ENCODE data around the gene TRIM63.

Gene TRIM63

DNA sequence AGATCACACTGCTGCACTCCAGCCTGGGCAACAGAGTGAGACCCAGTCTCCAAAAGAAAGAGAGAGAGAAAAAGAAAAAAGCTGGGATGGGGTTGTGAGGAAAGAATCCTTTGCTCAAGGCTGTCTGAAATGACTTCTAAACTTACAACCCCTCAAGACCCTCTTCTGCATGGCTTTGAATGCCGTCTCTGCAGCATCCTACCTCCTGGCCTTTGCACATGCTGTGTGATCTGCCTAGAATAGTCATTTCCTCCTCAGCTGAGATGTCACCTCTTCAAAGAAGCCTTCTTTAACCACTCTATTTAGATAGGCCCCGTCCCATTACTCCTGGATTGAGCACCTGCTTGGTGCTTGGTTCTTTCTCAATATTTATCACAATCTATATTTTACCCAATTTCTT, 17.4 kb upstream of the TRIM63 start:
- no peak for DNase-seq (ENCODE audit: low read depth in 2 of 2)

GRCh38 chr1:26084091-26084561, 16.7 kb upstream of the TRIM63 start:
- no peak for DNase-seq (ENCODE audit: low read depth in 2 of 2)

DNA sequence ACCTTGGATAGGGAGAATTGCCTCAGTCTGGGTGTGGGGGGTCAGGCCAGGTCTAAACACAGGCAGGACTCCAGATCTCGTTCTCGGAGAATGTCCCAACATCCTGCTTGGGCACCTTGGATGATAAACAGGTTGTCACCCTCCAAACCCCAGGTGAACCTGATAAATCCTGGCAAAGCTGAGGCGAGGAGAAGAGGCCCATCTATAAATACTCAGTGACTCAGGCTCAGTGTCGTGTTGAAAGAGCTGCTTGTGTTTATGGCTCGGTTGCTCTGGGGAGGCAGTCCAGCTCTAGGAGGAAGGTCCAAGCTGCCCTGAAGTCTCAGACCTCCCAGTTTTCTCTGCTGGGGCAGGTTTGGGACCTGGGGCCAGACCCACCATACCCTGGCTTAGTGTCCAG, 15.8 kb upstream of the TRIM63 start:
- no peak for DNase-seq (ENCODE audit: low read depth in 2 of 2)

GRCh38 chr1:26082020-26082350, 14.6 kb upstream of the TRIM63 start:
- DNase-seq (ENCODE audit: low read depth in 2 of 2) = no peak

- DNase-seq (ENCODE audit: low read depth in 2 of 2) = no peak
Measured at GRCh38 chr1:26081267-26082019, 14.0 kb upstream of the TRIM63 start.

DNA sequence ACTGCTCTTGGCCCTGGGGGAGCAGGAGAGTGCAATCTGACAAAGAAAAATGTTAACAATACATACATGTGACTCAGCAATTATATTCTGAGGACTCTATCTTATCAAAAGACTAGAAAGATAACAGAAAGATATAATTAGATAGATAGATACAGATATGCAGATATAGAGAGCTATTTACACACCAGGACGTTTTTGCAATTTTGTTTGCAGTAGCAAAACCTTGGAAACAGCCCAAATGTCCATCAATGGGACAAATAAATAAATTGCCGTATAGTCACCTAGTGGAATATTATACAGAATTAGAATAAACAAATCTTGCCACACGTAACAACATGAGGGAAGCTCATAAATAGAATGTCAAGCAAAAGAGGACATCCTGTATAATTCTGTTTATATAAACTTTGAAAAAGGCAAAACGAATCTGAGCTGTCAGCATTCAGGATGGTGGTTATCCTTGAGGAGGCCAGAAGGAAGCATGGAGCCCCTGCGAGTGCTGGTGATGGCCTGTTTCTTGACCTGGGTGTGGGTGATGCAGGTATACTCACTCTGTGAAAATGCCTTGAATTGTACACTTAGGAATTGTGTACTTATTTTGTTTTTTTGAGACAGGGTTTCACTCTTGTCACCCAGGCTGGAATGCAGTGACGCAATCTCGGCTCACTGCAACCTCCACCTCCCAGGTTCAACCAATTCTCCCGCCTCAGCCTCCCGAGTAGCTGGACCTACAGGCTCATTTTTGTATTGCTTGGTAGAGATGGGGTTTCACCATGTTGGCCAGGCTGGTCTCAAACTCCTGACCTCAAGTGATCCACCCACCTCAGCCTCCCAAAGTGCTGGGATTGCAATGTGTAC, 12.8 kb upstream of the TRIM63 start:
- DNase-seq (ENCODE audit: low read depth in 2 of 2) = no peak

DNA sequence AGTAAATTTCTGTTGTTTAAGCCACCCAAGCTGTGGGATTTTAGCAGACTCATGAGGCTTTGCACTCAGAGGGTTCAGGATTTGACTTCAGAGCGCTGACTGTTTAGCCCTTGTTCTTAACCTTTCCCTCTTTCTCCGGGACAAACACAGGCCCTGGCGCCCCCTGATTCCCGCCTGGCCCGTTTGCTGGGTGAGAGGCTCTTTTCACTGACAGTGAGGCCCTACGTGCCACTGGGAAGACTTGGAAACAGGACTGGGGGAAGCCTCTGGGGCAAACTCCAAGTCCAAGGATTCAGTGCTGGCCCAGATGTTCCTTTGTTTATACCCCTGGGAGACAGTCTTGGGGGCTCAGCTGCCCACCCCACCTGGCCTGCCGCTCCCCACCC, 11.7 kb upstream of the TRIM63 start:
- DNase-seq (ENCODE audit: low read depth in 2 of 2) = no peak

- no peak for DNase-seq (ENCODE audit: low read depth in 2 of 2)
Measured at GRCh38 chr1:26078286-26079177, 11.1 kb upstream of the TRIM63 start.

- no peak for DNase-seq (ENCODE audit: low read depth in 2 of 2)
Measured at GRCh38 chr1:26077524-26077923, 10.1 kb upstream of the TRIM63 start.

GRCh38 chr1:26075421-26076144, 8.2 kb upstream of the TRIM63 start:
- DNase-seq (ENCODE audit: low read depth in 2 of 2) = no peak

- no peak for DNase-seq (ENCODE audit: low read depth in 2 of 2)
Measured at GRCh38 chr1:26072305-26072704, 4.9 kb upstream of the TRIM63 start.

GRCh38 chr1:26070963-26071342, 3.5 kb upstream of the TRIM63 start:
- DNase-seq (ENCODE audit: low read depth in 2 of 2) = no peak

GRCh38 chr1:26070296-26070962, 3.0 kb upstream of the TRIM63 start:
- DNase-seq (ENCODE audit: low read depth in 2 of 2) = no peak

DNA sequence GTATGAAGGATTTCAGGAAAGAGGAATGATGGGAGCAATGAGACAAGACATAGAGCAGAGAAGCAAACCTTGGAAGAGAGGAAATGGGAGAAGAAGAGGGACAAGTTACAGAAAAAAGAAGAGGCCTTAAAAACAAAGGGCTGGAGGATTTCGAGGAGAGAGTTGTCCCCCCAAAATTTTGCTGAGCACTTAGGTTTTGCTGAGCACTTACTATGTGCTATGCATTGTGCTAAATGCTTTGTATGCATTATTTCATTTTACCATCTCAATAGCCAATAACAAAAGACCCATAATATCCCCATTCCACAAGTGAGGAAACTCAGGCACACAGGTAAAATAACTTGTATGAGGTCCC, 2.5 kb upstream of the TRIM63 start:
- no peak for DNase-seq (ENCODE audit: low read depth in 2 of 2)

GRCh38 chr1:26066857-26067256, 573 bp downstream of the TRIM63 start:
- DNase-seq (ENCODE audit: low read depth in 2 of 2) = no peak

- no peak for DNase-seq (ENCODE audit: low read depth in 2 of 2)
Measured at GRCh38 chr1:26066160-26066559, 1.3 kb downstream of the TRIM63 start.

DNA sequence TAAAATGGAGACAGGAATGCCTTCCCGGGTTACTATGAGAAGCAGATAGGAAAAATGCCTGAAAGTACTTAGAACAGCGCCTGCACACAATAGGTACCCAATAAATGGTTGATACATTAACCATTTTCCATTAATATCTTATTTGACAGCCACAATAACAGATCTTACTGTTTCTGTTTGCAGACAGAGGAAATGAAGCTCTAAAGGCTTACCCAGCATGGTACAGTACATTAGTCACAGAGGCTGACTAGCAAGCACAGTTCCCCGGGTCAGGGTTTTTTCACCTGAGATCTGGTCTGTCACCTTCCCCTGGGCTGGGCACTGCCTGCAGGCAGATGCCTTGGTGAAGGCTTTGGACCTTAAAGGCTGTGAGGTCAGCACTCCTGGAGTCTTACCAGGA, 2.9 kb downstream of the TRIM63 start:
- DNase-seq (ENCODE audit: low read depth in 2 of 2) = no peak

DNA sequence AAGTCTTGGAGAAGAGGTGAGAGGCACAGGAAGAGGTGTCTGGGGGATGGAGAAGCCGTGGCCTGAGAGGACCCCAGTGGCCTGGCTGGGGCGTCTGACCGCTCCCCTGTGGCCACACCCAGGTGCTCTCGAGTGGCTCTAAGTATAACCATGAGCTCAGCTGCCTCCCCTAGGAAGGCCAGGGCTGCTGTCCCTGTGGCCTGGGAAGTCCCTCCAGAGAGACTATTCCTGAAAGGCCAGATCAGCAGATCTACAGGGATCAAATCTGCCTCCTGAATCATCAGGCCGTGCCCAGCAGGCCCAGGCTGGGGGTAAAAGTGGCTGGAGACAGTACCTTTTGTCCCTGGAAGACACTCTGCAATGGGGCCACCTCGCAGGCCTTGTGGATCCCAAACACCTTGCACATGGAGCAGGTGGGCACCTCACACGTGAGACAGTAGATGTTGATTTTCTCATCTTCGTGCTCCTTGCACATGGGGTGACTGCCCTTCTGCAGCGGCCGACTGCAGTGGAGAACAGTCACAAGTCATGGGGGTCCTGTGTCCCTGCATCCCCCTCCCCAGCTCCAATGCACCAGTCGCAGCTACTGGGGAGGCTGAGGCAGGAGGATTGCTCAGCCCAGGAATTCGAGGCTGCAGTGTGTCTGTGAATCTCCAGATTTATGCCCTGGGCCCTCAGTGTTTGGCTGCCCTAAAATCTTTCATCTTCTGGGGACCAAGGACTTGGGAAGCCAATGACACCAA, 6.4 kb downstream of the TRIM63 start:
- no peak for DNase-seq (ENCODE audit: low read depth in 2 of 2)

DNA sequence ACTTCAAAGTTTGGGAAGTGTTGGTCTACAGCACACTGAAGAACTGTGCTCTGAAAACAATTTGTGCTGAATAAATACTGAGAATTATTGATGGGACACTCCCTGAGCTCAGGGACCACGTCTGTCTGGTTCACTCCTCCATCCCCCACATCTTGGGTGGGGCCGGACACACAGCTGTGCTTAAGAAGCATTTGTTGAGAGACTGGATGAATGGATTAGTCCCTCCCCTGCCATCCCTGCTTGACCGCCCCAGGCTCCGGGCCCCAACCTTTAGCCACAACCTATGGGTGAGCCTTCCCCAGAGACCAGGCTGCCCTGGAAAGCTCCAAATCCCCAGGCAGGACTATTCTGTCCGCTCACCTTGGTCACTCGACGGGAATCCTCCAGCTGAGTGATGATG, 7.5 kb downstream of the TRIM63 start:
- DNase-seq (ENCODE audit: low read depth in 2 of 2) = no peak

DNA sequence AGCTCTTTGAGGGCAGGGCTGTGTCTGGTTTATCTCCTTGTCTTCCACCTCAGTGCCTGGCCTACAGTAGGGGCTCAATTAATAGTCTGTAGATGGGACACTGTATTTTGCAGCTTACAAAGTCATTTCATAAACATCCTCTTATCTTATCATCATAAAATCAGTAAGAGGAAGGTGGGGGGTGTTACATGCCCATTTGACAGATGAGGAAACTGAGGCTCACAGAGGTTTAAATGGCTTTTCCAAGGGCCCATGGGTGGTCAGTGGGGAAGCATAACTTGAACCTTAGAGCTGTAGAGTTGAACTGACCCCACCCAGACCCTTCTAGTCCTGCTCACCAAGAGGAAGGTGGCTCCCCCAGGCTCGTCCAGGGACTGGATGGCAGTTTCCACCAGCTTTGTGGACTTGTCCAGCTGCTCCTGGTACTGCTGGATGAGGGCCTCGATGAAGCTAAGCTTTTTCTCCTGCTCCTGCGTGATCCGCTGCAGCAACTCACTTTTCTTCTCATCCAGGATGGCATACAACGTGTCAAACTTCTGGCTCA, 9.3 kb downstream of the TRIM63 start:
- DNase-seq (ENCODE audit: low read depth in 2 of 2) = no peak

Data from stimulated activated CD8-positive, alpha-beta memory T cell treated with anti-CD3 and anti-CD28 coated beads, Interleukin-7, amount 100 ng/mL, for 4 hours (primary cell).